Neural cell (in vitro differentiated cells): ENCODE measurements around the gene TRIM37. TPM values are rescaled to one million over a fixed set of nuclear protein-coding genes. Genes with fewer than 3 reads are reported as not detected.
A peak's percentile ranks its signal among the peaks of the same experiment; 100 is the strongest.

Experiments
- H2AFZ ChIP-seq: fragments of 200-600, 300-800 bp; sonication (generic), shearing (Covaris generic); 2 replicates; pipeline ENCODE4 v1.6.0; 2014; ENCODE audit warnings: low read depth, mild to moderate bottlenecking, antibody characterized with exemption, low read length, moderate library complexity
- H3F3A ChIP-seq: fragments of 200-600 bp; shearing (Covaris generic); 2 replicates; pipeline ENCODE4 v1.6.1; 2016; ENCODE audit warnings: mild to moderate bottlenecking, moderate library complexity, mixed read lengths, antibody characterized with exemption, low read length; ENCODE audit not compliant: insufficient read depth, poor library complexity, severe bottlenecking
- H3K27ac ChIP-seq: fragments of 200-600, 300-800 bp; sonication (generic), shearing (Covaris generic); 2 replicates; pipeline ENCODE4 v1.5.1; 2014; ENCODE audit warnings: mild to moderate bottlenecking, low read length, moderate library complexity
- H3K27me3 ChIP-seq: fragments of 300-800, 200-600 bp; sonication (generic), shearing (Covaris generic); 2 replicates; pipeline ENCODE4 v1.6.0; 2014; ENCODE audit warnings: mild to moderate bottlenecking, low read depth, low read length, moderate library complexity; ENCODE audit not compliant: insufficient read depth
- H3K36me3 ChIP-seq: fragments of 300-800, 200-600 bp; sonication (generic), shearing (Covaris generic); 2 replicates; pipeline ENCODE4 v1.5.1; 2014; ENCODE audit warnings: mild to moderate bottlenecking, antibody characterized with exemption, low read length, moderate library complexity; ENCODE audit not compliant: insufficient read depth
- H3K4me2 ChIP-seq: fragments of 300-800, 200-600 bp; sonication (generic), shearing (Covaris generic); 2 replicates; pipeline ENCODE4 v1.6.0; 2014; ENCODE audit warnings: mild to moderate bottlenecking, low read length
- H3K4me3 ChIP-seq: fragments of 300-800, 200-600 bp; sonication (generic), shearing (Covaris generic); 2 replicates; pipeline ENCODE4 v1.5.1; 2014; ENCODE audit warnings: mild to moderate bottlenecking, low read length, moderate library complexity
- H3K79me2 ChIP-seq: fragments of 200-600 bp; shearing (Covaris generic); replicated peaks from 2 replicates; pipeline ENCODE4 v1.6.0; 2014; ENCODE audit warnings: mild to moderate bottlenecking, low read length, moderate library complexity; ENCODE audit not compliant: insufficient read depth
- H3K9ac ChIP-seq: fragments of 300-800, 200-600 bp; sonication (generic), shearing (Covaris generic); 2 replicates; pipeline ENCODE4 v1.6.1; 2016; ENCODE audit warnings: mild to moderate bottlenecking, low read length, mixed read lengths
- H3K9me2 ChIP-seq: fragments of 200-600 bp; shearing (Covaris generic); 2 replicates; pipeline ENCODE4 v1.6.1; 2016; ENCODE audit warnings: mild to moderate bottlenecking, low read length, mixed read lengths; ENCODE audit not compliant: insufficient read depth
- H3K9me3 ChIP-seq: fragments of 200-600, 300-800 bp; sonication (generic), shearing (Covaris generic); 2 replicates; pipeline ENCODE4 v1.6.1; 2016; ENCODE audit warnings: mild to moderate bottlenecking, mixed run types, low read length, moderate library complexity, mixed read lengths
- H4K20me1 ChIP-seq: fragments of 200-600 bp; shearing (Covaris generic); 2 replicates; pipeline ENCODE4 v1.6.1; 2016; ENCODE audit warnings: mild to moderate bottlenecking, mixed run types; ENCODE audit not compliant: insufficient read depth
- EP300 ChIP-seq: fragments of 450-650 bp; conservative IDR thresholded peaks from 2 replicates; pipeline ENCODE4 v1.6.1; 2014; ENCODE audit warnings: antibody characterized with exemption, mild to moderate bottlenecking, moderate library complexity; ENCODE audit not compliant: poor library complexity, severe bottlenecking
- EZH2 ChIP-seq: fragments of 200-600, 300-800 bp; shearing (Covaris generic), sonication (generic); IDR thresholded peaks from 2 replicates; pipeline ENCODE4 v1.6.1; 2014; ENCODE audit warnings: antibody characterized with exemption, low read length, borderline replicate concordance, mild to moderate bottlenecking; ENCODE audit not compliant: insufficient read depth, poor library complexity, severe bottlenecking
- MXI1 ChIP-seq: fragments of 450-650 bp; conservative IDR thresholded peaks from 2 replicates; pipeline ENCODE4 v1.6.1; 2014; ENCODE audit warnings: antibody characterized with exemption, mild to moderate bottlenecking; ENCODE audit not compliant: poor library complexity, severe bottlenecking
- POLR2AphosphoS5 ChIP-seq: IDR thresholded peaks from 2 replicates; pipeline ENCODE4 v1.6.1; 2012
- RAD21 ChIP-seq: fragments of 450-650 bp; conservative IDR thresholded peaks from 2 replicates; pipeline ENCODE4 v1.6.1; 2014; ENCODE audit warnings: antibody characterized with exemption, mild to moderate bottlenecking, moderate library complexity
- REST ChIP-seq: IDR thresholded peaks from 2 replicates; pipeline ENCODE4 v1.6.1; 2012; ENCODE audit warnings: borderline replicate concordance
- SMC3 ChIP-seq: fragments of 450-650 bp; conservative IDR thresholded peaks from 2 replicates; pipeline ENCODE4 v1.6.1; 2014; ENCODE audit warnings: antibody characterized with exemption, mild to moderate bottlenecking, moderate library complexity; ENCODE audit not compliant: poor library complexity
- TAF1 ChIP-seq: IDR thresholded peaks from 2 replicates; pipeline ENCODE4 v1.6.1; 2012; ENCODE audit warnings: low read depth
- polyA plus RNA-seq: library from polyadenylated mRNA; depleted of rRNA; stranded (reverse); fragments of >200 nt; gene quantifications from 2 replicates; pipeline ENCODE4 v1.2.3, GENCODE V29; 2014
- TF ChIP-seq, protein P1 (sequence below): fragments of 450-650 bp; IDR thresholded peaks from 2 replicates; pipeline ENCODE4 v1.5.1; 2014; ENCODE audit warnings: antibody characterized with exemption, mild to moderate bottlenecking, moderate library complexity; ENCODE audit not compliant: poor library complexity, severe bottlenecking

The TRIM37 gene
- polyA plus RNA-seq, 1 donor from 2014 or later: 65.2 TPM

DNA sequence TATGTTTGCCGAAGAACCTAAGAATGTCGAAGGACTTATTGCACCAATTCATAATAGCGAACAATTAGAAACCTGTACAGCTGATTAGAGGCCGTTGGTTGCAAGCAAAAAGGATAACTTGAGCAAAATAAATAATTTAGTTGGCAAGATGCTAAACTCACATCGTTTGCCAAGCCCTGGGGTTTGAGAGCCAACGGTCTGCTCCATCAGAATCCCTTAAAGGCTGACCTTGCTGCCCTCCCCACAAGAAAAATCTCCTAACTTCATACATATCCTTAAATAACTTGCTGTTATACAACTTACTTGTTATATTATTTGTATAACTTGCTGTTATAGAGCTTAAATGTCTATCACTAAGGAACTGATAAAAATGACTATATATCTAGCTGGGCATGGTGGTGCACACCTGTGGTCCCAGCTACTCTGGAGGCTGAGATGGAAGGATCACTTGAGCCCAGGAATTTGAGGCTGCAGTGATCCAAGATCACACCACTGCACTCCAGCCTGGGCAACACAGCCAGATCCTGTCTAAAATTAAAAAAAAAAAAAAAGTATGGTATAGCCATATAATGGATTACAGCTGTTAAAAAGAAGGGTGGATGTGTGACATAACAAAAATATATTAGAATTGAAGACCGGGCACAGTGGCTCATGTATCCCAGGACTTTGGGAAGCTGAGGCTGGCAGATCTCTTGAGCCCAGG is 1.9 kb upstream of the TRIM37 start:
- Histone ChIP-seq H3K27me3 (no peaks in the 10 kb centered on the region), H3K27ac (no peak overlapping the region), H3K9me3 (no peaks in the 10 kb centered on the region), H3K36me3 (no peaks in the 10 kb centered on the region), H3K79me2 (peaks cover 21% of the 10 kb centered on the region), H3K9me2 (no peaks in the 10 kb centered on the region), H2AFZ (no peak overlapping the region), H3K9ac (no peak overlapping the region), H3K4me3 (no peak overlapping the region), H3F3A (peaks cover 6% of the 10 kb centered on the region), H3K4me2 (no peak overlapping the region), H4K20me1 (no peaks in the 10 kb centered on the region)
- TF ChIP-seq MXI1 (no peak), POLR2AphosphoS5 (no peak), EP300 (no peak), EZH2 (no peak), REST (no peak), RAD21 (no peak), TAF1 (no peak), SMC3 (no peak)
- TF ChIP-seq, protein P1, sequence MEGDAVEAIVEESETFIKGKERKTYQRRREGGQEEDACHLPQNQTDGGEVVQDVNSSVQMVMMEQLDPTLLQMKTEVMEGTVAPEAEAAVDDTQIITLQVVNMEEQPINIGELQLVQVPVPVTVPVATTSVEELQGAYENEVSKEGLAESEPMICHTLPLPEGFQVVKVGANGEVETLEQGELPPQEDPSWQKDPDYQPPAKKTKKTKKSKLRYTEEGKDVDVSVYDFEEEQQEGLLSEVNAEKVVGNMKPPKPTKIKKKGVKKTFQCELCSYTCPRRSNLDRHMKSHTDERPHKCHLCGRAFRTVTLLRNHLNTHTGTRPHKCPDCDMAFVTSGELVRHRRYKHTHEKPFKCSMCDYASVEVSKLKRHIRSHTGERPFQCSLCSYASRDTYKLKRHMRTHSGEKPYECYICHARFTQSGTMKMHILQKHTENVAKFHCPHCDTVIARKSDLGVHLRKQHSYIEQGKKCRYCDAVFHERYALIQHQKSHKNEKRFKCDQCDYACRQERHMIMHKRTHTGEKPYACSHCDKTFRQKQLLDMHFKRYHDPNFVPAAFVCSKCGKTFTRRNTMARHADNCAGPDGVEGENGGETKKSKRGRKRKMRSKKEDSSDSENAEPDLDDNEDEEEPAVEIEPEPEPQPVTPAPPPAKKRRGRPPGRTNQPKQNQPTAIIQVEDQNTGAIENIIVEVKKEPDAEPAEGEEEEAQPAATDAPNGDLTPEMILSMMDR: no peak

DNA sequence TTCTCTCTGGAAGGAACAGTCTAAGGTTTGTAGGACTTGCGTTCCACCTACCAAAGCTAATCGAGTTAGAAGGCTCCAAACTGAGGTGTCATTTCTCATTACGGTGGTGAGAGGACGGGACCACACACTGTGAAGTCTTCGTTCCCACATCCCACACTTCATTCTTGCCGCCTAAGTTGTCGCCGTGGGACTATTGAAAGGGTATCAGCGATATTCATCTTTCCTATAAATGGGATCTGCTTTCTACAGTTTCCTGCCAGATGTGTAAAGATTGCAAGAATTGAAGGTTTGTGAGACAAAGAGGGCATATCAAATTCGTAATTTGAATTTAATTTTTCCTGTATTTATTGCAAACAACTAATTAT is 608 bp upstream of the TRIM37 start:
- H3K4me3 ChIP-seq: peak overlapping the region; percentile 94

More for the DNA sequence above, 608 bp upstream of the TRIM37 start:
- Histone ChIP-seq H3K27me3 (no peaks in the 10 kb centered on the region), H3K9me3 (no peaks in the 10 kb centered on the region), H3K27ac (peak overlapping the region; percentile 8), H3K4me2 (peak overlapping the region; percentile 85), H2AFZ (peak overlapping the region; percentile 15), H3K79me2 (peaks cover 21% of the 10 kb centered on the region), H3K9me2 (no peaks in the 10 kb centered on the region), H3K9ac (peak overlapping the region; percentile 41), H3K36me3 (no peaks in the 10 kb centered on the region), H4K20me1 (no peaks in the 10 kb centered on the region), H3F3A (peaks cover 6% of the 10 kb centered on the region)
- TF ChIP-seq REST: no peak
- no peak for TF ChIP-seq SMC3
- TF ChIP-seq, protein P1: no peak
- TF ChIP-seq EZH2: no peak
- no peak for TF ChIP-seq POLR2AphosphoS5
- no peak for TF ChIP-seq TAF1
- TF ChIP-seq EP300: no peak
